ENCODE data around the gene NPHS2.

The NPHS2 gene

DNA sequence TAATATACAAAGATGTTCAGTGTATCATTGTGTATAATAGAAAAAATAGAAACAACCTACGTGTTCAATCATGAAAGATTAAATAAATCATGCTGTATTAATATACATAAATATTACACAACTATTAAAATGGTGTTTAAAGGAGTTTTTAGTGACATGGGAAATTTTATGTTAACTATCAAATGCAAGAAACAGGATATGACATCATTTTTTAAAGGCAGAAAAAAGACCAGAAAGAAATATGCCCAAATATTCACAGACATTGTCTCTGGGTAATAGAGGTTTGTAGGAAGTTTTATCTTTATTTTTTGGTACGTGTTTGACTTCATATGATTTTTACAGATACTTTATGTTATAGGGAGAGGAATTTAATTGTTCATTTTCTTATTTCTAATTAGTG is 34.0 kb downstream of the NPHS2 start:
- TF ChIP-seq, protein P1, sequence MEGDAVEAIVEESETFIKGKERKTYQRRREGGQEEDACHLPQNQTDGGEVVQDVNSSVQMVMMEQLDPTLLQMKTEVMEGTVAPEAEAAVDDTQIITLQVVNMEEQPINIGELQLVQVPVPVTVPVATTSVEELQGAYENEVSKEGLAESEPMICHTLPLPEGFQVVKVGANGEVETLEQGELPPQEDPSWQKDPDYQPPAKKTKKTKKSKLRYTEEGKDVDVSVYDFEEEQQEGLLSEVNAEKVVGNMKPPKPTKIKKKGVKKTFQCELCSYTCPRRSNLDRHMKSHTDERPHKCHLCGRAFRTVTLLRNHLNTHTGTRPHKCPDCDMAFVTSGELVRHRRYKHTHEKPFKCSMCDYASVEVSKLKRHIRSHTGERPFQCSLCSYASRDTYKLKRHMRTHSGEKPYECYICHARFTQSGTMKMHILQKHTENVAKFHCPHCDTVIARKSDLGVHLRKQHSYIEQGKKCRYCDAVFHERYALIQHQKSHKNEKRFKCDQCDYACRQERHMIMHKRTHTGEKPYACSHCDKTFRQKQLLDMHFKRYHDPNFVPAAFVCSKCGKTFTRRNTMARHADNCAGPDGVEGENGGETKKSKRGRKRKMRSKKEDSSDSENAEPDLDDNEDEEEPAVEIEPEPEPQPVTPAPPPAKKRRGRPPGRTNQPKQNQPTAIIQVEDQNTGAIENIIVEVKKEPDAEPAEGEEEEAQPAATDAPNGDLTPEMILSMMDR (IDR thresholded peaks at IDR 0.05), result no peak

DNA sequence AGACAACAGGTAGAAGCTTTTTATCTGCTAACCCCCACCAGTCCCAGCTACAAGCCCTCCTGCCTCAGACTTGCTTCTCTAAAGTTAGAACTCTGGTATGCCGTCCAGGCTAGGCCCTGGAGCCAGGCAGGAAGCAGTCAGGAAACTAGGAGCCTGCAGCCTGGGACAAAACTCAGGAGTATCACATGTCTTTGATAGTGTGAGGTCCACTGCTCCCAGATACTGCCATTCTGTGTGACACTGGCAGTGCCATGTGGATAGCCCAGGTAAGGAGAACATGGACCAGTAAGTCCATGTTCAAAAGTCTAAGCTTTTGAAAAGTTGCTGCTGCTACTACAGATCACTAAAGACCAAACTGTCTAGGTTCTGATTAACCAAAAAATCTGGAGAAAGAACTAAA is 45.4 kb downstream of the NPHS2 start:
- TF ChIP-seq, protein P1 (IDR thresholded peaks at IDR 0.05), result no peak

DNA sequence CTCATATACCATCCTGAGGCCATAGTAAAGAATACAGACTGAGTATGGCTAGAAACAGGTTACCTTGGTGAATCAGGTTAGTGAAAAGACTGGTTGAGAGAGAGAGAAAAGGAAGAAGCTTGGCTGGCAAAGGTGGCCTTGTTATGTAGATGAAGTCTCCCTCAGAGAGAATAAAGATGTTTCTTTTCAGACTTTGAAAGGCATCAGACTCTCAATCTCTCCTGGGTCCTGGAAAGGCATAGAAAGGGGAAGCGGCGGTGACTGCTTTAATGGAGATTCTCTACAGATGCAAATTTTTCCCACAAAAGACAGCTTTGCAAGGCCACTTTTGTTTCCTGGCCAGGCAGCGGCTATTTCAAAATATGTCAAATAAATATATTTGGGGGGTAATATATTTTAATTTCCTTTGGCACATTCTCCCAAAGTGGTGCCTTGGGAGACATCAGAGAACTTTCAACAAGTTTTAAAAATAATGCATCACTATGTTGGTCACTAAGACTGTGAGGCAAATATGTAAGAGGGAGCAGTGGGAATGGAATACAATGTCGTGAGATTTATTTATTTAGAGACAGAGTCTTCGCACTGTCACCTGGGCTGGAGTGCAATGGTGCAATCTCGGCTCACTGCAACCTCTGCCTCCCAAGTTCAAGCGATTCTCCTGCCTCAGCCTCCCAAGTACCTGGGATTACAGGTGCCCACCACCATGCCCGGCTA is 46.1 kb downstream of the NPHS2 start:
- TF ChIP-seq, protein P1 (IDR thresholded peaks at IDR 0.05), result no peak

DNA sequence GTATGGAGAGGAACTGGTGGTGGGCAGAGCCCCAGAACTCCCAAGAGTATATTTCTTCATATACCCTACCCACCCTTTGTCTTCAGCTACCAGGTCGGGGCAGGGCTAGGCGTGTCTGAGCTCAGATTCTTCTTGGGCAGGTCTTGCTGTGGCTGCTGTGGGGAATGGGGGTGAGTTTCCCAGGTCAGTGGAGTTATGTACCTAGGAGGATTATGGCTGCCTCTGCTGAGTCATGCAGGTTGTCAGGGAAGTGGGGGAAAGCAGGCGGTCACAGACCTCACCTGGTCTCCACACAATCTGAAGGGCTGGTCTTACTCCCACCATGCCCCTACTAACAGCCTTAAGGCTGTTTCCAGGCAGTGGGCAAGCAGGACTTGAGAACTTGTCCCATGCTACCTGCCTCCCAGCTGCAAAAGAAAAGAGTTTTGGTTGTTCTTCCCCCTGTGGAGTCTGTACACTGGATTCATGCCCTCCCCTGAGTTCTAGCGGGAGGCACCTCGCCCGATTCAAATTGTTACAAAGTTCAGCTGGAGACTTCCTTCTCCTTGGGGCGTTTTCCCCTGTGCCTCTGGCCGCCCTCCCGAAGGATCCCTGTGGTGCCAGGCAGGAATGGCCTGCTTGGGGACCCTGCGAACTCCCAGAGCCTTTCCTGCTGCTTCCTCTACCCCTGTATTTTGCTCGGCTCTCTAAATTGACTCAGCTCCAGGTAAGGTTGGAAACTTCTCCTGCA is 58.6 kb downstream of the NPHS2 start:
- TF ChIP-seq, protein P1 (IDR thresholded peaks at IDR 0.05), result no peak

DNA sequence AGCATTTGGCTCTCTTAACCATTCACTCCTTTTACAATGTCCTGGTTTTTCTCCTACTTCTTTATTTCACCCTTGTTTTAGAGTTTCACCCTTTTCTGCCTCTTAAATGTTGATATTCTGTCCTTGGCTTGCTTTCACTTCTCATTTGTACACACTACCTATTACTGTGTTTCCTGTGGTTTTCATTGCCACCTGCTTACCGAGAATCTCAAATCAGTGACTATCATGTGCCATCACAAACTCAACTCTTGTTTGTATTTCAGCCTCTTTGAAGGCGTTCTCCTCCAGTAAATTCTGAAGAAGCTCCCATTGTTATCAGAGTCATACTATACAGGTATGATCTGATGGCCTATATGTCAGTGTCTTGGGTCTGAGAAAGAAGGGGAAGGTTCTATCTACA is 65.7 kb downstream of the NPHS2 start:
- TF ChIP-seq, protein P1 (IDR thresholded peaks at IDR 0.05), result no peak

DNA sequence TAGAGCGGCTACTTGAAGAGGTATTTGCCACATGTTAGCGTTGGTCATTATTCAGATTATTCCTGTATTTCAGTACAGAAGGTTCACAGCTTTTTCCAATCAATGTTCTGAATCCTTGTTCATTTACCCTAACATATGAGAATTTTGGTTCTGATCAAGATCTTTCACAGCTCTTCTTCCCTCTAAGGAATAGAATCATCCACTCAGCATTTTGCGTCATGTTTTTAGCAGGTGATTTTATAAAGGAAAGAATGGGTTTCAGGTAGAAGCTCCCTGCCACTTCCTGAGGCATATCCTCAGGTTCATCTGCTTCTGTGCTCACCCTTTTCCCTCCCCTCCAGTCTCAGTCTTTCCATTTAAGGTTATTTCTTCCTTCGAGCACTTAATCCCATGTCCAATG is 66.4 kb downstream of the NPHS2 start:
- TF ChIP-seq, protein P1 (IDR thresholded peaks at IDR 0.05), result no peak

DNA sequence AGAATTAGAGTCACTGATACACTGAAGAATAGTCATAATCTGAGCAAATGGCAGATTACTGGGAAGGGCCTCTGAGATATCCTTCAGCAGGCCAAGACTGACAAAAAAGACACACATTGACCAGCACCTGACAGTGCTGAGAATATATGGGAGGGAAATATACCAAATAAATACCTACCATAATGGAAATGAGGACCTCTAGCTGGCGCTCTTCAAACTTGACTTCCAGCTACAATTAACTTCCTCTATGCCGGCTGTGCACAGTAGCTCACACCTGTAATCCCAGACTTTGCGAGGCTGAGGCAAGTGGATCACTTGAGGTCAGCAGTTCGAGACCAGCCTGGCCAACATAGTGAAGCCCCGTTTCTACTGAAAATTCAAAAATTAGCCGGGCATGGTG is 69.5 kb downstream of the NPHS2 start:
- TF ChIP-seq, protein P1 (IDR thresholded peaks at IDR 0.05), result no peak
